Type B pancreatic cell (in vitro differentiated cells): ENCODE data around the gene TM7SF2. TPM values are rescaled to one million over a fixed set of nuclear protein-coding genes. Genes with fewer than 3 reads are reported as not detected.

Experiments
- DNase-seq: peaks from one replicate; pipeline ENCODE4 v3.0.0; 2021; ENCODE audit warnings: mixed read lengths; ENCODE audit not compliant: unreplicated experiment; ENCODE audit errors: extremely low spot score
- H3K27ac Mint-ChIP-seq: 2 replicates; pipeline ENCODE4 v1.8.0; 2021; ENCODE audit warnings: mild to moderate bottlenecking, mixed read lengths
- H3K27me3 Mint-ChIP-seq: 2 replicates; pipeline ENCODE4 v1.8.0; 2021; ENCODE audit warnings: mixed read lengths
- H3K36me3 Mint-ChIP-seq: 2 replicates; pipeline ENCODE4 v1.8.0; 2021; ENCODE audit warnings: mixed read lengths
- H3K4me1 Mint-ChIP-seq: one replicate; pipeline ENCODE4 v1.8.0; 2021; ENCODE audit warnings: mixed read lengths; ENCODE audit not compliant: unreplicated experiment
- H3K4me3 Mint-ChIP-seq: 2 replicates; pipeline ENCODE4 v1.8.0; 2021; ENCODE audit warnings: mild to moderate bottlenecking, mixed read lengths
- H3K9me3 Mint-ChIP-seq: 2 replicates; pipeline ENCODE4 v1.8.0; 2021; ENCODE audit warnings: mixed read lengths
- total RNA-seq: library from RNA; stranded (reverse); gene quantifications from 2 replicates; pipeline ENCODE4 v1.2.1, GENCODE V29; 2021; ENCODE audit warnings: low replicate concordance
- TF ChIP-seq, protein P1 (sequence below): fragments of 200-600 bp; sonication (generic); conservative IDR thresholded peaks from 2 replicates; pipeline ENCODE4 v1.5.0; 2021; ENCODE audit warnings: antibody characterized with exemption, mild to moderate bottlenecking

The TM7SF2 gene
- total RNA-seq, 1 donor from 2014 or later = 52.2 TPM

DNA sequence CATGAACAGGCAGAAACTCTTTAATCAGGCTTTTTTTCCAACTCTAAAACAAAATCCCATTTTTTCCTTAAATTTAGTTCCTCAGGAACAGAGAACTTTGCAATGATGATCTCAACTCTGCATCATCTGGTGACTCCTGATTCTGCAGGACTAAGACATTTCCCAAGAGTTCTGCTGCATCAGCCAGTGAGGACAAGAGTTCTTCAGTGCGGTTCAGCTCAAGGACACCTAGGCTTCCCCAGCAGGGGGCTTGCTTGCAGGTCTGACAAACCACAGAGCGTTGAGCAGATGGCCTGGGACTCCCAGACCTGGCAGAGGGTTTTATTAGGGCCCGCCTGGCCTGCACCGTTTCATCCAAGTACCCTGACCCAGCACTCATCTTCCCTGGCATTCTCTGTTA lies 34.2 kb upstream of the TM7SF2 start:
- H3K4me3 Mint-ChIP-seq = no peak overlapping the region

DNA sequence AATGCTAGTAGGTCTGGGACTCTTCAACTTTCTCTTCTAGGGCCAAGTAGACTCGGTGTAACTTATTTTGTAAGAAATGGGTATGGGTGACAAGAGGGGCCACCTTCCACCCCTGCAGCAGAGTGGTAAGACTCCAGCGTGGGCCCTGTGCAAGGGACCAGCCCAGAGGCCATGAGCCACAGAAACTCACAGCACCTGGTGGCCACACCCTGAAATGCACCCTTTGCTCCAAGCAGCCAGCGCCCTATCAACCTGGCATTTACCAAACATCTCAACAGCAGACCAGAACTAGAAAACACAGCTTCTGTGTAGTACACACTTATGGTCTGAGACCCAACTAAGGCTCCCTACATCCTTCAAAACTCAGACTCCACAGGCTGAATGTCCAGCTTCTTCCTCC lies 33.5 kb upstream of the TM7SF2 start:
- no peak for DNase-seq
- peaks cover 7% of the 10 kb centered on the region for H3K36me3 Mint-ChIP-seq
- peaks cover 10% of the 10 kb centered on the region for H3K4me1 Mint-ChIP-seq
- H3K27me3 Mint-ChIP-seq = no peaks in the 10 kb centered on the region
- H3K4me3 Mint-ChIP-seq = no peak overlapping the region
- H3K9me3 Mint-ChIP-seq = no peaks in the 10 kb centered on the region
- peak overlapping the region; percentile 71 for H3K27ac Mint-ChIP-seq
- TF ChIP-seq, protein P1, sequence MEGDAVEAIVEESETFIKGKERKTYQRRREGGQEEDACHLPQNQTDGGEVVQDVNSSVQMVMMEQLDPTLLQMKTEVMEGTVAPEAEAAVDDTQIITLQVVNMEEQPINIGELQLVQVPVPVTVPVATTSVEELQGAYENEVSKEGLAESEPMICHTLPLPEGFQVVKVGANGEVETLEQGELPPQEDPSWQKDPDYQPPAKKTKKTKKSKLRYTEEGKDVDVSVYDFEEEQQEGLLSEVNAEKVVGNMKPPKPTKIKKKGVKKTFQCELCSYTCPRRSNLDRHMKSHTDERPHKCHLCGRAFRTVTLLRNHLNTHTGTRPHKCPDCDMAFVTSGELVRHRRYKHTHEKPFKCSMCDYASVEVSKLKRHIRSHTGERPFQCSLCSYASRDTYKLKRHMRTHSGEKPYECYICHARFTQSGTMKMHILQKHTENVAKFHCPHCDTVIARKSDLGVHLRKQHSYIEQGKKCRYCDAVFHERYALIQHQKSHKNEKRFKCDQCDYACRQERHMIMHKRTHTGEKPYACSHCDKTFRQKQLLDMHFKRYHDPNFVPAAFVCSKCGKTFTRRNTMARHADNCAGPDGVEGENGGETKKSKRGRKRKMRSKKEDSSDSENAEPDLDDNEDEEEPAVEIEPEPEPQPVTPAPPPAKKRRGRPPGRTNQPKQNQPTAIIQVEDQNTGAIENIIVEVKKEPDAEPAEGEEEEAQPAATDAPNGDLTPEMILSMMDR = peak; percentile 70

More for the DNA sequence above, 34.2 kb upstream of the TM7SF2 start:
- DNase-seq = no peak
- Mint-ChIP-seq H3K27me3 (no peaks in the 10 kb centered on the region), H3K27ac (no peak overlapping the region), H3K36me3 (peaks cover 7% of the 10 kb centered on the region), H3K9me3 (no peaks in the 10 kb centered on the region), H3K4me1 (peaks cover 4% of the 10 kb centered on the region)
- TF ChIP-seq, protein P1 = no peak

DNA sequence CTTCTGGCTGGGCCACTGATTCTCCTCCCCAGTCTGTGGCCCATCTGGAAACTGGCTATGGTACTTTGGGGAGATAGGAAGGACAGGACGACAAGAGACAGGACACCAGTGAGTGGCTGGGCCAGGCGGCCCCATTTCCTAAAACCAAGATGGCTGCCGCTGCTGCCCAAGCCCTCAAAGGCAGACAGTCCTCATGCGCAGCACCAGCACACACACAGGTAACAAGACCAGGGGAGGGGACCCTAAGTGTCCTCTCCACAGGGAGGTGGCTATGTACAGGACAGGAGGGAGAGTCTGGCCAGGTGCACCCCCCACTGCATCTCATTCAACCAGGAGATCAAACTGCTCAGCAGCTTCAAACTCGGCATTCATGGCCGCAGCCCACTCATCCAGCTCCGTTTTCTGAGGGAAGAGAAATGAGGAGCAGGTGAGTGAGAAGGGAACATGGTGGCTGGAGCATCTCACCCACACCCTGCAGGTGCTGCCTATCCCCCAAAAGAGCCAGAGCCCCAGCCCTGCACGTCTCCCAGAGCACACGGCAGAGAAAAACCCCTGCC lies 32.8 kb upstream of the TM7SF2 start:
- Mint-ChIP-seq H3K9me3 (no peaks in the 10 kb centered on the region), H3K36me3 (peaks cover 7% of the 10 kb centered on the region), H3K27ac (peak overlapping the region; percentile 71), H3K4me3 (no peak overlapping the region), H3K27me3 (no peaks in the 10 kb centered on the region), H3K4me1 (peaks cover 14% of the 10 kb centered on the region)
- TF ChIP-seq, protein P1 = no peak
- DNase-seq = no peak

DNA sequence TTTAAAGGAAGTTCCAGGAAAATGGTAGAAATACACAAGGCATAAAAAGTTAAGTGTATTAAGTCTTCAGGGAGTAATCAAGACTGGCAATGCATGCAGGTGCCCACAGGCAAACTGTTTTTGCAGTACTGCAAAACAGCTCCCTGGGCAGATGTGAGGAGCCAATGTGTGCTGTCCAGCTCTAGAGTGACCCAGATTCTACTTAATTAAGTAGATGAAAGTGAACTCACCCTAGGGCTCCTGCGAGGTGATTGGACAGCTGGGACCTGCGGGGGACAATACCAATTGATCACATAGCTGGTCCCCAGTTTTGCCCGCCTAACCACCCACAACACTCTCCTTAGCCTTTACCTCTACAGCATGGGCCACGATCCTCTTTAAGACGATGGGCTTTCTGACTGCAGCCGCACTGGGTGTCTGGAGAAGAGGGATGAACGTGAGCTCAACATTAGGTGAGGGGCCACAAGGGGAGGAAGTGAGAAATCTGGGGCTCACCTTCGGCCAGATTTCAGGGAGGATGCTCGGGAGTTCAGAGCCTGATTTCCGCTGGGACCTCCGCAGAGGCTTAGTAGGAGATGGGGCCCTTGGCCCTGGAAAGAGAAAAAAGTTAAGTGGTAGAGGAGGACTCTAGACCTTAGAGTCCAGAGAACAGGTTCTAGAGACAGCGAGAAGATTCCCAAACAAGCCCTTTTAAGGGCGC lies 28.4 kb upstream of the TM7SF2 start:
- peak overlapping the region; percentile 96 for H3K4me3 Mint-ChIP-seq
- peak overlapping the region; percentile 70 for H3K27ac Mint-ChIP-seq
- peaks cover 11% of the 10 kb centered on the region for H3K4me1 Mint-ChIP-seq
- no peaks in the 10 kb centered on the region for H3K27me3 Mint-ChIP-seq
- TF ChIP-seq, protein P1 = no peak
- no peaks in the 10 kb centered on the region for H3K9me3 Mint-ChIP-seq
- no peak for DNase-seq
- H3K36me3 Mint-ChIP-seq = peaks cover 9% of the 10 kb centered on the region

DNA sequence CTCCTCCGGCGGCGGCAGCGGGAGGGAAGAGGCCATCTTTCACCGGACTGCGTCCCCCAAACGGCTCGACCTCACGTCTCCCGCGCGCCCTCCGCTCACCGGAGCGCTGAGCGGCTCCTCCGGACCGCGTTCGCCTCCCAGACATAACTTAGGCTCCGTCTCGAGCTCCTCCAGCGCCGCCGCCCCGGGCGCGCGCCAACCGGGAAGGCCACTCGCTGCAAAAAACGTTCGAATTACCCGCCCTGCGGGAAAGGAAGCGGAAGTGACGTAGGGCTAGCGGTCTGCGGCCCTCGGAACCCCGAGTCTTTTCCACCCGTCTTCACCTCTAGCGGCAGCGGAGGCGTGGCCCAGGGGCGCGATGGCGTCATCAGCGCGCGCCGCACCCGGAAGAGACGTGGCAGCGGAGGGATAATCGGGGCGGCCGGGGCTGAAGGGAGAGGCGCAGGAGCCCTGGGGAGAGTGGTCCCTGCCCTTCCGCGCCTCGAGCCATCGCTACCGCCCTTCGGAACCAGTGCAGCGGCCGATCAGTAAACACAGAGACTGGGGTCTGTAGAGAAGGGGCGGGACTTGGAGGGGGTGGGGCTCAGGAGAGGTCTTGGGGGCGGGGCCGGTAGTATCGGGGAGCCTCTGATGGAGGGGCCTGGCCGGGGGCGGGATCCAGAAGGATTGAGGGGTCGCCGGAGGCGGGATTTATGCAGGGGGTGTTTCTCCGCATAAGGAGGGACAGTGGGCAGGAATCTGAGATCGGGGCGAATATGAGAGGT lies 27.7 kb upstream of the TM7SF2 start, which contains the start of the genes CDCA5 and ZFPL1:
TSS of gene CDCA5 (minus strand) at position 207 of the 764 bp plus-strand sequence. CDS start at position 145, 62 bp downstream.
TSS of gene ZFPL1 (plus strand) at position 389 of the 764 bp plus-strand sequence. CDS start 477 bp downstream, outside the sequence.
- peak; percentile 98 for DNase-seq
- Mint-ChIP-seq H3K9me3 (no peaks in the 10 kb centered on the region), H3K4me1 (peaks cover 10% of the 10 kb centered on the region), H3K36me3 (peaks cover 14% of the 10 kb centered on the region), H3K27ac (peak within 1 kb of the TSS; percentile 70), H3K27me3 (no peaks in the 10 kb centered on the region), H3K4me3 (peak within 1 kb of the TSS; percentile 96)
- TF ChIP-seq, protein P1 = no peak
